MM.1S (cell line): ENCODE data around the gene UBN1.

Experiments
- DNase-seq: peaks from one replicate; pipeline ENCODE4 v3.0.0-alpha.2; 2015
- H2AFZ ChIP-seq: fragments of 300-600 bp; sonication (generic); 2 replicates; pipeline ENCODE4 v1.6.0; 2016; ENCODE audit warnings: antibody characterized with exemption, low read length
- H3F3A ChIP-seq: fragments of 300-600 bp; sonication (generic); 2 replicates; pipeline ENCODE4 v1.6.1; 2016; ENCODE audit warnings: mild to moderate bottlenecking, antibody characterized with exemption, low read length, moderate library complexity, mixed read lengths; ENCODE audit not compliant: insufficient read depth
- H3K27ac ChIP-seq: fragments of 300-600 bp; sonication (generic); 2 replicates; pipeline ENCODE4 v1.5.1; 2016; ENCODE audit warnings: mild to moderate bottlenecking, low read length
- H3K27me3 ChIP-seq: fragments of 300-600 bp; sonication (generic); replicated peaks from 2 replicates; pipeline ENCODE4 v1.6.0; 2016; ENCODE audit warnings: low read length; ENCODE audit not compliant: insufficient read depth
- H3K36me3 ChIP-seq: fragments of 300-600 bp; sonication (generic); replicated peaks from 2 replicates; pipeline ENCODE4 v1.6.1; 2016; ENCODE audit warnings: mild to moderate bottlenecking, low read length, mixed read lengths; ENCODE audit not compliant: insufficient read depth
- H3K4me1 ChIP-seq: fragments of 300-600 bp; sonication (generic); 2 replicates; pipeline ENCODE4 v1.6.1; 2016; ENCODE audit warnings: low read length, mixed read lengths
- H3K4me2 ChIP-seq: fragments of 300-600 bp; sonication (generic); 2 replicates; pipeline ENCODE4 v1.6.0; 2016; ENCODE audit warnings: low read depth, low read length
- H3K4me3 ChIP-seq: fragments of 300-600 bp; sonication (generic); 2 replicates; pipeline ENCODE4 v1.5.1; 2016; ENCODE audit warnings: low read length, mixed read lengths
- H3K79me2 ChIP-seq: fragments of 300-600 bp; sonication (generic); 2 replicates; pipeline ENCODE4 v1.6.1; 2016; ENCODE audit warnings: mixed run types, low read length, mixed read lengths
- H3K9ac ChIP-seq: fragments of 300-600 bp; sonication (generic); 2 replicates; pipeline ENCODE4 v1.6.1; 2016; ENCODE audit warnings: low read length, mixed read lengths
- H3K9me2 ChIP-seq: fragments of 300-600 bp; sonication (generic); replicated peaks from 2 replicates; pipeline ENCODE4 v1.6.1; 2016; ENCODE audit warnings: mild to moderate bottlenecking, low read length, mixed read lengths; ENCODE audit not compliant: insufficient read depth
- H3K9me3 ChIP-seq: fragments of 300-600 bp; sonication (generic); replicated peaks from 2 replicates; pipeline ENCODE4 v1.6.1; 2016; ENCODE audit warnings: mild to moderate bottlenecking, low read length, mixed read lengths; ENCODE audit not compliant: insufficient read depth
- H4K20me1 ChIP-seq: fragments of 300-600 bp; sonication (generic); 2 replicates; pipeline ENCODE4 v1.6.1; 2016; ENCODE audit warnings: mild to moderate bottlenecking, low read length, moderate library complexity, mixed read lengths; ENCODE audit not compliant: insufficient read depth
- EZH2 ChIP-seq: fragments of 300-600 bp; sonication (generic); optimal IDR thresholded peaks from 2 replicates; pipeline ENCODE3; 2017; ENCODE audit warnings: low read depth, mild to moderate bottlenecking, antibody characterized with exemption, low read length, mixed read lengths
- EZH2phosphoT487 ChIP-seq: fragments of 300-600 bp; sonication (generic); IDR thresholded peaks from 2 replicates; pipeline ENCODE4 v1.6.1; 2018; ENCODE audit warnings: antibody characterized with exemption, low read length
- TF ChIP-seq, protein P1 (sequence below): fragments of 300-600 bp; sonication (generic); IDR thresholded peaks from 2 replicates; pipeline ENCODE4 v1.5.1; 2016; ENCODE audit warnings: antibody characterized with exemption, low read length, mixed read lengths

The UBN1 gene

DNA sequence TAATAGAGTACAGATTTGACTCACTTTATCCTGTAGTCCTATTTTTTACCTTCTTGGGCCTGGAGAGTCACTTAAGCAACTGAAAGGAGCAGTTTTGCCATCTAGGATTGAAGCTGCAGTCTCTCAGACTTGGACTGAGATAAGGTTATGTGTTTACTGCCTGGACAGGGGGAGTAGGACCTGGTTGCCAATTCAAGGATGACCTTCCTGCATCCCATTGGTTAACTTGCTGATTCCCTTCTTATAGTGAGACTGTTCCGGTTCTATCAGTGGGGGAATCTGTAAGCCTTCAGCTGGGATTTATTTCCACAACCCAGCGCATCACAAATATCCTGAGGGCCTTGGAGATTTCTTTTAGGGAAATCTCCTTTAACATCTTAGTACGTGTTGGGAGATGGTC, 2.9 kb downstream of the UBN1 start:
- TF ChIP-seq, protein P1, sequence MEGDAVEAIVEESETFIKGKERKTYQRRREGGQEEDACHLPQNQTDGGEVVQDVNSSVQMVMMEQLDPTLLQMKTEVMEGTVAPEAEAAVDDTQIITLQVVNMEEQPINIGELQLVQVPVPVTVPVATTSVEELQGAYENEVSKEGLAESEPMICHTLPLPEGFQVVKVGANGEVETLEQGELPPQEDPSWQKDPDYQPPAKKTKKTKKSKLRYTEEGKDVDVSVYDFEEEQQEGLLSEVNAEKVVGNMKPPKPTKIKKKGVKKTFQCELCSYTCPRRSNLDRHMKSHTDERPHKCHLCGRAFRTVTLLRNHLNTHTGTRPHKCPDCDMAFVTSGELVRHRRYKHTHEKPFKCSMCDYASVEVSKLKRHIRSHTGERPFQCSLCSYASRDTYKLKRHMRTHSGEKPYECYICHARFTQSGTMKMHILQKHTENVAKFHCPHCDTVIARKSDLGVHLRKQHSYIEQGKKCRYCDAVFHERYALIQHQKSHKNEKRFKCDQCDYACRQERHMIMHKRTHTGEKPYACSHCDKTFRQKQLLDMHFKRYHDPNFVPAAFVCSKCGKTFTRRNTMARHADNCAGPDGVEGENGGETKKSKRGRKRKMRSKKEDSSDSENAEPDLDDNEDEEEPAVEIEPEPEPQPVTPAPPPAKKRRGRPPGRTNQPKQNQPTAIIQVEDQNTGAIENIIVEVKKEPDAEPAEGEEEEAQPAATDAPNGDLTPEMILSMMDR: no peak
- no peak for TF ChIP-seq EZH2phosphoT487
- TF ChIP-seq EZH2: no peak
- H2AFZ ChIP-seq: no peak overlapping the region
- no peaks in the 10 kb centered on the region for H3K36me3 ChIP-seq
- H3K4me1 ChIP-seq: peaks cover 12% of the 10 kb centered on the region
- H3K27me3 ChIP-seq: no peaks in the 10 kb centered on the region
- H4K20me1 ChIP-seq: peaks cover 13% of the 10 kb centered on the region; the same call in 1 of the 2 replicates
- no peak overlapping the region for H3K27ac ChIP-seq
- H3K9me2 ChIP-seq: no peaks in the 10 kb centered on the region
- H3K4me3 ChIP-seq: no peak overlapping the region
- peak overlapping the region; percentile 3; the same call in 1 of the 2 replicates for H3K4me2 ChIP-seq
- H3K79me2 ChIP-seq: peaks cover 74% of the 10 kb centered on the region
- no peak for DNase-seq
- no peaks in the 10 kb centered on the region for H3K9me3 ChIP-seq
- no peak overlapping the region for H3K9ac ChIP-seq
- H3F3A ChIP-seq: peaks cover 14% of the 10 kb centered on the region

DNA sequence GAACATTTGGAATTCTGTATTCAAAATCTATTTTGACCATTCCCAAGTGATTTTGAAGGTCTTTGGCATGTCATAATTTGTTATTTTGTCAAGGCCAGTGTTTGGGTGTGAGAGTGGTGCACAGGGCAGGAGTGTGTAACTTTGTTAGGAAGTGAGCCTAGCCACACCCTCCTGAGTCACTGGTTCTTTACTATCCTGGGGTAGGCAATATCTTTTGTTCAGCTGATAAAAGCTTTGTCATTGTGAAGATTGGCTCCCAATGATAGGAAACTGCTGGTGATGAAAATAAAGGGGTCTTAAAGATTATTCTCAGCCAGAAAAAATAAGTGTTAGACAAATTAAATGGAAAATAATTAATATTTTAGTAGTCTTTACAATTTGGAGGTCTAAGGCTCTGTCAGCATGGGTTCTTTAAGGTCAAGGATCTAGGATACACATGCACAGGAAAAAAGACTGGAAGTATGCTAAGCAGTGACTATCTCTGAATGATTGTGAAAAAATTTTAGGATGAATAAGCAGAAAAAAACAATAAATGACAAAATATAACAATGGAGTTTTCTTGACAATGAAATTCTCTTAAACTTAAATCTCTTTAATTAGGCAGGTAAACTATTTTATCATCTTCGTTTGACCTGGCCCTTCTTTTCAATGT, 5.1 kb downstream of the UBN1 start:
- peaks cover 61% of the 10 kb centered on the region for H3K79me2 ChIP-seq
- no peak overlapping the region for H3K4me3 ChIP-seq
- no peak for DNase-seq
- H3K9ac ChIP-seq: no peak overlapping the region
- H2AFZ ChIP-seq: no peak overlapping the region
- 0 out of 2 replicates have a peak, but pooled peaks cover under 1% of the 10 kb centered on the region for H3K36me3 ChIP-seq
- H4K20me1 ChIP-seq: peaks cover 6% of the 10 kb centered on the region; the same call in 1 of the 2 replicates
- TF ChIP-seq EZH2 (no peak), EZH2phosphoT487 (no peak)
- TF ChIP-seq, protein P1: no peak
- H3K27me3 ChIP-seq: no peaks in the 10 kb centered on the region
- H3K9me3 ChIP-seq: no peaks in the 10 kb centered on the region
- peaks cover 5% of the 10 kb centered on the region; the same call in 1 of the 2 replicates for H3K4me1 ChIP-seq
- H3F3A ChIP-seq: peaks cover 12% of the 10 kb centered on the region
- H3K27ac ChIP-seq: no peak overlapping the region
- no peak overlapping the region for H3K4me2 ChIP-seq
- no peaks in the 10 kb centered on the region for H3K9me2 ChIP-seq

DNA sequence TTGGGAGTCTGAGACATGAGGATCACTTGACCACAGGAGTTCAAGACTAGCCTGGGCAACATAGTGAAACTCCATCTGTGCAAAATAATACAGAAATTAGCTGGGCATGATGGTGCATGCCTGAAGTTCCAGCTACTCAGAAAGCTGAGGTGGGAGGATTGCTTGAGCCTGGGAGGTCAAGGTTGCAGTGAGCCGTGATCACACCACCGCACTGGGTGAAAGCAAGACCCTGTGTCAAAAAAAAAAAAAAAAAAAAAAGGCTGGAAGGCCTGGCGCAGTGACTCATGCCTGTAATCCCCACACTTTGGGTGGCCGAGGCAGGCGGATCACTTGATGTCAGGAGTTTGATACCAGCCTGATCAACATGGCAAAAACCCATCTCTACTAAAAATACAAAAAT, 8.1 kb downstream of the UBN1 start:
- H3F3A ChIP-seq: no peaks in the 10 kb centered on the region; the same call in 1 of the 2 replicates
- H4K20me1 ChIP-seq: peaks cover 6% of the 10 kb centered on the region; the same call in 1 of the 2 replicates
- no peak overlapping the region for H3K4me2 ChIP-seq
- peaks cover 46% of the 10 kb centered on the region for H3K79me2 ChIP-seq
- peaks cover 22% of the 10 kb centered on the region; the same call in 1 of the 2 replicates for H3K36me3 ChIP-seq
- TF ChIP-seq, protein P1: no peak
- TF ChIP-seq EZH2: no peak
- H3K27ac ChIP-seq: no peak overlapping the region
- no peaks in the 10 kb centered on the region for H3K9me2 ChIP-seq
- no peaks in the 10 kb centered on the region for H3K27me3 ChIP-seq
- no peak overlapping the region for H3K9ac ChIP-seq
- no peaks in the 10 kb centered on the region for H3K4me1 ChIP-seq
- no peak overlapping the region for H2AFZ ChIP-seq
- H3K9me3 ChIP-seq: no peaks in the 10 kb centered on the region
- no peak overlapping the region for H3K4me3 ChIP-seq
- DNase-seq: no peak
